SU-DHL-6 (cell line): ENCODE measurements around the gene SMAD6.

ENCODE experiments used
- H2AFZ ChIP-seq: fragments of 200-600 bp; sonication (generic); 2 replicates; pipeline ENCODE4 v1.6.1; 2014; ENCODE audit warnings: low read depth, mild to moderate bottlenecking, moderate library complexity, mixed read lengths, antibody characterized with exemption, low read length; ENCODE audit not compliant: severe bottlenecking
- H3F3A ChIP-seq: fragments of 200-600 bp; shearing (Covaris generic); 2 replicates; pipeline ENCODE4 v1.6.0; 2016; ENCODE audit warnings: antibody characterized with exemption, mild to moderate bottlenecking; ENCODE audit not compliant: insufficient read depth
- H3K27ac ChIP-seq: fragments of 200-600 bp; sonication (generic); 2 replicates; pipeline ENCODE4 v1.5.1; 2016; ENCODE audit warnings: low read depth, mild to moderate bottlenecking, low read length, moderate library complexity, mixed read lengths
- H3K27me3 ChIP-seq: fragments of 200-600 bp; sonication (generic), shearing (Covaris generic); 2 replicates; pipeline ENCODE4 v1.6.0; 2014; ENCODE audit warnings: mild to moderate bottlenecking, low read length
- H3K36me3 ChIP-seq: fragments of 200-600 bp; sonication (generic); 2 replicates; pipeline ENCODE4 v1.6.1; 2014; ENCODE audit warnings: mild to moderate bottlenecking, low read length, mixed read lengths
- H3K4me2 ChIP-seq: fragments of 300-600, 200-600 bp; shearing (Covaris generic), sonication (generic); 2 replicates; pipeline ENCODE4 v1.6.0; 2014; ENCODE audit warnings: low read length, low read depth, mild to moderate bottlenecking; ENCODE audit not compliant: poor library complexity, severe bottlenecking
- H3K4me3 ChIP-seq: fragments of 200-600 bp; sonication (generic); 2 replicates; pipeline ENCODE4 v1.5.1; 2014; ENCODE audit warnings: antibody characterized with exemption, low read length, mild to moderate bottlenecking, mixed read lengths; ENCODE audit not compliant: insufficient read depth, poor library complexity, severe bottlenecking
- H3K79me2 ChIP-seq: fragments of 200-600 bp; sonication (generic); 2 replicates; pipeline ENCODE4 v1.6.1; 2014; ENCODE audit warnings: mild to moderate bottlenecking, low read length, moderate library complexity; ENCODE audit not compliant: insufficient read depth
- H3K9ac ChIP-seq: fragments of 200-600 bp; sonication (generic); 2 replicates; pipeline ENCODE4 v1.7.0; 2014; ENCODE audit warnings: mild to moderate bottlenecking, low read length
- H3K9me2 ChIP-seq: fragments of 200-600 bp; sonication (generic); replicated peaks from 2 replicates; pipeline ENCODE4 v1.6.1; 2014; ENCODE audit warnings: low read length; ENCODE audit not compliant: insufficient read depth
- H3K9me3 ChIP-seq: fragments of 200-600 bp; sonication (generic); 2 replicates; pipeline ENCODE4 v1.6.1; 2014; ENCODE audit warnings: low read length, mixed read lengths; ENCODE audit not compliant: insufficient read depth
- H4K20me1 ChIP-seq: fragments of 200-600 bp; sonication (generic); 2 replicates; pipeline ENCODE4 v1.6.1; 2014; ENCODE audit warnings: low read depth, mild to moderate bottlenecking, antibody characterized with exemption, low read length, moderate library complexity, mixed read lengths
- EZH2phosphoT487 ChIP-seq: fragments of 200-600 bp; sonication (generic), shearing (Covaris generic); conservative IDR thresholded peaks from 2 replicates; pipeline ENCODE4 v1.6.1; 2018; ENCODE audit warnings: mild to moderate bottlenecking, antibody characterized with exemption, low read length, moderate library complexity, mixed read lengths
- TF ChIP-seq, protein P1 (sequence below): fragments of 200-600 bp; sonication (generic); IDR thresholded peaks from one replicate; pipeline ENCODE4 v1.5.1; 2017; ENCODE audit warnings: antibody characterized with exemption, mild to moderate bottlenecking, low read length, moderate library complexity; ENCODE audit not compliant: insufficient read depth, poor library complexity, severe bottlenecking

The SMAD6 gene

DNA sequence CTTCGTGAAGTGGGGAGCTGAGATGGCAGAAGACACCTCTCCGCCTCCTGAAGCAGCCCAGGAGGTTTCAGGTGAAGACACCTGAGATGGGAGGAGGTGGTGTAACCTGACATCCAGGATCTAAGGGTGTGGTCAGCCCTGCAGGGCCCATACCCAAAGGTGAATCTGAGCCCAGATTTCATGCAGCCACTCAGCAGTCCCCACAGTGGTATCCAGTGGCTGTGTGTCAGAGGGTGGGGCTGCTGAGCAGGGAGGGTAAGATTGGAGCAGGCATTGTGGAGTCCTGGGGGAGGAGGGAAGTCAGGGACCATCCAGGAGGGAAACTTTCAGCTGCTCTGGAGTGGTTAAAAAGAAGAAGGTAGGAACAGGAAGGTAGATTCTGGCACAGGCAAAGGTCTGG, 46.0 kb upstream of the SMAD6 start:
- Histone ChIP-seq H3K9ac (no peak overlapping the region), H3K4me2 (no peak overlapping the region)

DNA sequence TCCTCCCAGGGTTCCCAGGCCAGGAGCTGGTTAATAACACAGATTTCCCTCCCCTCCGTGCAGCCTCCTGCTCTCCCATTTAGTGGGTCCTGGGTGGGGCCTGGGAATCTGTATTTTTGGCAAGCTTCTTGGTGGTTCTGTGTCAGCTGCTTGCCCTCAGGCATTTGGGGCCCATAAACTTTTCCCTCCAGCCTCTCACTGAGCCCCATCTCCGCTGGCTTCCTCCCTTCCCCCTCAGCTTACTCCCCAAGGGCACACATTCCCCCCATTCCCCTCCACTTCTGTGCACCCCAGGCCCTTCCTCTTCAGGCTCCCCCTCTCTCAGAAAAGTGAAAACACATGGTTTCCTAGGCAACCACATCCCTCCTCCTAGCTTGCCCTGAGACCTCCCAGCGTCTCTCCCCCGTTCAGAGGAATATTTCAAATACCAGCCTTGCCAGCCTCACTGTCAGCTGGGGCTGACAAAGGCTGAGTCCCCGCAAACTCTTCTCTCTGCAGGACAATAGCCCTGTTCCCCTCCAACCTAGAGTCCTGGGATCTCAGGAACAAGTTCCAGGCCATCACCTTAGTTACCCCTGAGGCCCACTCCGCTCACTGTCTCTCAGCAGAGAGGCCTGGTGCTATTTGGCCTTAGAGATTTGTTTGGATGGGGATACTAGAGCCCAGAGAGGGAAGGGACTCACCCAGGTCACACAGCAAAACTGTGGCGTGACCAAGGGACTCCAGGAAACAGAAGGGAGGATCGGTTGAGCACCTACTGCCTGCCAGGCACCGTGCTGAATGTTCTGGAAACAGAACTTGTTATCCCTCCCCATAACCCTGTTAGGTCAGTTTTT, 44.6 kb upstream of the SMAD6 start:
- Histone ChIP-seq H2AFZ (no peak overlapping the region), H3K36me3 (no peaks in the 10 kb centered on the region), H3K4me2 (no peak overlapping the region), H3K27ac (no peak overlapping the region), H3K27me3 (no peaks in the 10 kb centered on the region), H3K9ac (no peak overlapping the region), H3K9me2 (no peaks in the 10 kb centered on the region), H3K79me2 (no peaks in the 10 kb centered on the region), H4K20me1 (no peaks in the 10 kb centered on the region), H3K9me3 (no peaks in the 10 kb centered on the region), H3K4me3 (no peak overlapping the region), H3F3A (no peaks in the 10 kb centered on the region)
- no peak for TF ChIP-seq EZH2phosphoT487
- TF ChIP-seq, protein P1, sequence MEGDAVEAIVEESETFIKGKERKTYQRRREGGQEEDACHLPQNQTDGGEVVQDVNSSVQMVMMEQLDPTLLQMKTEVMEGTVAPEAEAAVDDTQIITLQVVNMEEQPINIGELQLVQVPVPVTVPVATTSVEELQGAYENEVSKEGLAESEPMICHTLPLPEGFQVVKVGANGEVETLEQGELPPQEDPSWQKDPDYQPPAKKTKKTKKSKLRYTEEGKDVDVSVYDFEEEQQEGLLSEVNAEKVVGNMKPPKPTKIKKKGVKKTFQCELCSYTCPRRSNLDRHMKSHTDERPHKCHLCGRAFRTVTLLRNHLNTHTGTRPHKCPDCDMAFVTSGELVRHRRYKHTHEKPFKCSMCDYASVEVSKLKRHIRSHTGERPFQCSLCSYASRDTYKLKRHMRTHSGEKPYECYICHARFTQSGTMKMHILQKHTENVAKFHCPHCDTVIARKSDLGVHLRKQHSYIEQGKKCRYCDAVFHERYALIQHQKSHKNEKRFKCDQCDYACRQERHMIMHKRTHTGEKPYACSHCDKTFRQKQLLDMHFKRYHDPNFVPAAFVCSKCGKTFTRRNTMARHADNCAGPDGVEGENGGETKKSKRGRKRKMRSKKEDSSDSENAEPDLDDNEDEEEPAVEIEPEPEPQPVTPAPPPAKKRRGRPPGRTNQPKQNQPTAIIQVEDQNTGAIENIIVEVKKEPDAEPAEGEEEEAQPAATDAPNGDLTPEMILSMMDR, result no peak

More for the DNA sequence above, 46.0 kb upstream of the SMAD6 start:
- no peaks in the 10 kb centered on the region for H3F3A ChIP-seq
- H4K20me1 ChIP-seq, result no peaks in the 10 kb centered on the region
- no peaks in the 10 kb centered on the region for H3K27me3 ChIP-seq
- no peaks in the 10 kb centered on the region for H3K36me3 ChIP-seq
- H3K9me2 ChIP-seq, result no peaks in the 10 kb centered on the region
- no peak overlapping the region for H3K27ac ChIP-seq
- no peaks in the 10 kb centered on the region for H3K9me3 ChIP-seq
- no peak overlapping the region for H2AFZ ChIP-seq
- TF ChIP-seq EZH2phosphoT487, result no peak
- TF ChIP-seq, protein P1, result no peak
- no peak overlapping the region for H3K4me3 ChIP-seq
- no peaks in the 10 kb centered on the region for H3K79me2 ChIP-seq

DNA sequence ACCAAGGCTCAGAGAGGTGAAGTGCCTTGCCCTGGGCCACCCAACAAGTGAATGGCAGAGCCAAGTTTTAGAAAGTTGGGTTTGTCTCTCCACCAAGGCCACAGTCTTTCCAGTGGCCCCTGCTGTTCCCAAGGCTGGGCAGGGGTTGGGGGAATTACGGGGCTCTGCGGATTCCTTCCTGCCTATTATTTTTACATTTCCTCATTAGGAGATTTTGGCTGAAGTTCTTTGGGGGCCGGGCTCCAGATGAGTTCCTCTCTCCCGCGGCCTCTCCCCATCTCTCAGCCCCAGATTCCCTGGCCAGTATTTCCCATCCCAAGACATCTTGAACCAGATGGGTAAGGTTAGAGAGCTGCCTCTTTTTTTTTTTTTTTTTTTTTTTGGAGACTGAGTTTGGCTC, 44.0 kb upstream of the SMAD6 start:
- no peaks in the 10 kb centered on the region for H3K36me3 ChIP-seq
- no peaks in the 10 kb centered on the region for H3K79me2 ChIP-seq
- no peak overlapping the region for H3K9ac ChIP-seq
- H3K4me2 ChIP-seq, result no peak overlapping the region
- TF ChIP-seq, protein P1, result no peak
- TF ChIP-seq EZH2phosphoT487, result no peak
- no peak overlapping the region for H3K27ac ChIP-seq
- H3K27me3 ChIP-seq, result no peaks in the 10 kb centered on the region
- no peak overlapping the region for H2AFZ ChIP-seq
- no peaks in the 10 kb centered on the region for H4K20me1 ChIP-seq
- no peaks in the 10 kb centered on the region for H3K9me2 ChIP-seq
- H3K4me3 ChIP-seq, result no peak overlapping the region
- H3F3A ChIP-seq, result no peaks in the 10 kb centered on the region
- H3K9me3 ChIP-seq, result no peaks in the 10 kb centered on the region
